H1 (cell line): Measurements from ENCODE around the gene CYP4V2. TPM values are rescaled to one million over a fixed set of nuclear protein-coding genes. Genes with fewer than 3 reads are reported as not detected.

ENCODE experiments used
- CTCF ChIA-PET: fragments of 300-600 bp; sonication (Branson Sonifier 250); formaldehyde crosslinking; loops from one replicate; lab custom pipeline; 2021; ENCODE audit not compliant: partially characterized antibody; lab: Charles Lee
- POLR2A ChIA-PET: fragments of 300-600 bp; sonication (Branson Sonifier 250); formaldehyde crosslinking; loops from one replicate; lab custom pipeline; 2021; ENCODE audit warnings: inconsistent platforms; ENCODE audit not compliant: partially characterized antibody; lab: Charles Lee
- DNase-seq, 2 experiments: peaks; one replicate each; pipeline versions ENCODE4 v3.0.0 to v3.0.0-alpha.2; 2010 to 2022; ENCODE audit warnings: low spot score in 2 of 2, low read depth in 1 of 2, mixed read lengths in 1 of 2
- FAIRE-seq: peaks from 2 replicates; lab custom pipeline; 2011; peaks lifted over from hg19 to GRCh38; lab: Jason Lieb, UNC
- H2AFZ ChIP-seq: 2 replicates; pipeline ENCODE4 v1.8.1; 2012; ENCODE audit warnings: low read length, inconsistent platforms
- H2AK5ac ChIP-seq: 2 replicates; pipeline ENCODE4 v1.6.1; 2013; ENCODE audit warnings: low read depth, low read length
- H2BK120ac ChIP-seq: replicated peaks from 2 replicates; pipeline ENCODE3; 2013; ENCODE audit warnings: low read depth, low read length, inconsistent platforms
- H2BK12ac ChIP-seq: 2 replicates; pipeline ENCODE4 v1.6.1; 2013; ENCODE audit warnings: low read depth, low read length
- H2BK15ac ChIP-seq: 2 replicates; pipeline ENCODE4 v1.6.1; 2013; ENCODE audit warnings: low read length
- H2BK20ac ChIP-seq: 2 replicates; pipeline ENCODE4 v1.6.1; 2013; ENCODE audit warnings: low read length
- H2BK5ac ChIP-seq: 2 replicates; pipeline ENCODE4 v1.6.1; 2013; ENCODE audit warnings: low read depth, low read length
- H3K14ac ChIP-seq: 2 replicates; pipeline ENCODE4 v1.6.1; 2013; ENCODE audit warnings: inconsistent platforms; ENCODE audit not compliant: insufficient read length
- H3K18ac ChIP-seq: 2 replicates; pipeline ENCODE4 v1.6.1; 2013; ENCODE audit warnings: low read length; ENCODE audit errors: extremely low read depth
- H3K23ac ChIP-seq: 2 replicates; pipeline ENCODE4 v1.6.1; 2013; ENCODE audit warnings: inconsistent platforms; ENCODE audit not compliant: insufficient read length
- H3K23me2 ChIP-seq: 2 replicates; pipeline ENCODE4 v1.6.1; 2013; ENCODE audit warnings: low read depth, low read length
- H3K27ac ChIP-seq: 2 replicates; pipeline ENCODE4 v1.6.1; 2011; ENCODE audit warnings: low read depth, low read length, inconsistent platforms
- H3K27me3 ChIP-seq, 4 experiments: replicated peaks in 1 of 4; 1 replicate in 1 of 4; 2 replicates in 3 of 4; pipeline versions ENCODE4 v1.6.1 to v1.8.1; 2011 to 2013; ENCODE audit warnings: low read length in 3 of 4, mild to moderate bottlenecking in 3 of 4, inconsistent platforms in 2 of 4, mixed read lengths in 2 of 4, moderate library complexity in 1 of 4; ENCODE audit not compliant: control insufficient read depth in 3 of 4, insufficient read depth in 3 of 4; ENCODE audit errors: extremely low read depth in 1 of 4
- H3K36me3 ChIP-seq, 4 experiments: 2 replicates each; pipeline versions ENCODE4 v1.6.1 to v1.8.1; 2011 to 2013; ENCODE audit warnings: mild to moderate bottlenecking in 4 of 4, low read length in 3 of 4, moderate library complexity in 2 of 4, control low read depth in 1 of 4, inconsistent platforms in 1 of 4; ENCODE audit not compliant: insufficient read depth in 4 of 4, control insufficient read depth in 2 of 4
- H3K4ac ChIP-seq: replicated peaks from 2 replicates; pipeline ENCODE3; 2013; ENCODE audit warnings: low read length, low read depth, mixed read lengths, inconsistent platforms; ENCODE audit not compliant: insufficient read length
- H3K4me1 ChIP-seq, 4 experiments: replicated peaks in 1 of 4; 1 replicate in 1 of 4; 2 replicates in 3 of 4; pipeline versions ENCODE4 v1.6.1 to v1.8.1; 2011 to 2013; ENCODE audit warnings: low read length in 3 of 4, inconsistent platforms in 2 of 4, mixed read lengths in 1 of 4; ENCODE audit not compliant: insufficient read depth in 4 of 4, control insufficient read depth in 3 of 4
- H3K4me2 ChIP-seq, 2 experiments: 2 replicates each; pipeline versions ENCODE4 v1.6.1 to v1.8.1; 2011 to 2013; ENCODE audit warnings: low read depth in 2 of 2, low read length in 2 of 2, control low read depth in 1 of 2, inconsistent platforms in 1 of 2, mild to moderate bottlenecking in 1 of 2; ENCODE audit not compliant: insufficient read depth in 1 of 2
- H3K4me3 ChIP-seq, 4 experiments: fragments of 200-600, 300-600 bp in 1 of 4; sonication (generic), shearing (Covaris generic), sonication (Bioruptor Twin) in 1 of 4; 2 replicates each; pipeline versions ENCODE4 v1.5.1 to v1.8.1; 2011 to 2016; ENCODE audit warnings: low read length in 4 of 4, low read depth in 3 of 4, control low read depth in 2 of 4, inconsistent platforms in 2 of 4, mild to moderate bottlenecking in 2 of 4, mixed read lengths in 1 of 4, moderate library complexity in 1 of 4; ENCODE audit not compliant: insufficient read depth in 2 of 4; ENCODE audit errors: extremely low read depth in 1 of 4
- H3K56ac ChIP-seq: replicated peaks from 2 replicates; pipeline ENCODE3; 2013; ENCODE audit warnings: low read depth, mild to moderate bottlenecking, mixed read lengths, low read length, inconsistent platforms; ENCODE audit not compliant: insufficient read length
- H3K79me1 ChIP-seq: 2 replicates; pipeline ENCODE4 v1.6.1; 2013; ENCODE audit warnings: low read depth, low read length, control low read depth
- H3K79me2 ChIP-seq, 2 experiments: 2 replicates each; pipeline versions ENCODE4 v1.6.1 to v1.8.1; 2012 to 2013; ENCODE audit warnings: low read length in 2 of 2, mild to moderate bottlenecking in 2 of 2, inconsistent platforms in 1 of 2; ENCODE audit not compliant: insufficient read depth in 2 of 2, control insufficient read depth in 1 of 2
- H3K9ac ChIP-seq, 4 experiments: replicated peaks in 1 of 4; 1 replicate in 1 of 4; 2 replicates in 3 of 4; pipeline versions ENCODE4 v1.6.1 to v1.8.1; 2011 to 2013; ENCODE audit warnings: low read depth in 3 of 4, low read length in 3 of 4, control low read depth in 2 of 4, mild to moderate bottlenecking in 2 of 4, moderate library complexity in 2 of 4, inconsistent platforms in 1 of 4; ENCODE audit errors: extremely low read depth in 1 of 4
- H3K9me3 ChIP-seq, 2 experiments: 2 replicates each; pipeline versions ENCODE4 v1.6.1 to v1.8.1; 2012 to 2013; ENCODE audit warnings: mild to moderate bottlenecking in 2 of 2, moderate library complexity in 2 of 2, control low read depth in 1 of 2, inconsistent platforms in 1 of 2, low read depth in 1 of 2, low read length in 1 of 2, mixed read lengths in 1 of 2; ENCODE audit not compliant: insufficient read depth in 2 of 2
- H4K20me1 ChIP-seq, 2 experiments: replicated peaks in 1 of 2; 2 replicates each; pipeline versions ENCODE3 to v1.8.1; 2011 to 2013; ENCODE audit warnings: inconsistent platforms in 2 of 2, low read length in 2 of 2, mild to moderate bottlenecking in 1 of 2; ENCODE audit not compliant: insufficient read depth in 2 of 2, control insufficient read depth in 1 of 2
- H4K5ac ChIP-seq: 2 replicates; pipeline ENCODE4 v1.6.1; 2013; ENCODE audit warnings: low read length, low read depth, mixed read lengths, inconsistent platforms; ENCODE audit not compliant: insufficient read length
- H4K8ac ChIP-seq: 2 replicates; pipeline ENCODE4 v1.8.0; 2013; ENCODE audit warnings: mild to moderate bottlenecking, moderate library complexity, low read length, inconsistent platforms; ENCODE audit not compliant: insufficient read depth; ENCODE audit errors: extremely low read depth
- H4K91ac ChIP-seq: replicated peaks from 2 replicates; pipeline ENCODE3; 2013; ENCODE audit warnings: low read length, mixed read lengths, inconsistent platforms; ENCODE audit not compliant: insufficient read length
- BCL11A ChIP-seq, 2 experiments: IDR thresholded peaks; one replicate each; pipeline ENCODE4 v1.6.1; 2011; ENCODE audit warnings: low read depth in 2 of 2, low read length in 2 of 2, mild to moderate bottlenecking in 2 of 2
- CEBPB ChIP-seq: IDR thresholded peaks from 2 replicates; pipeline ENCODE4 v1.6.1; 2012; ENCODE audit warnings: low read depth, low read length
- CHD1 ChIP-seq: IDR thresholded peaks from 2 replicates; pipeline ENCODE4 v1.6.1; 2012; ENCODE audit warnings: low read depth, low read length, improper control_type of control experiment
- KDM5A ChIP-seq: fragments of 200-600 bp; IDR thresholded peaks from 2 replicates; pipeline ENCODE4 v1.7.1; 2012; ENCODE audit warnings: mild to moderate bottlenecking, low read length, inconsistent platforms, mixed read lengths
- POU5F1 ChIP-seq: IDR thresholded peaks from 2 replicates; pipeline ENCODE4 v1.6.1; 2011; ENCODE audit warnings: low read depth, mild to moderate bottlenecking, low read length, moderate library complexity
- RAD21 ChIP-seq, 2 experiments: IDR thresholded peaks in 1 of 2; conservative IDR thresholded peaks in 1 of 2; 2 replicates each; pipeline ENCODE4 v1.6.1; 2011; ENCODE audit warnings: low read depth in 2 of 2, low read length in 2 of 2, improper control_type of control experiment in 1 of 2, inconsistent platforms in 1 of 2, mild to moderate bottlenecking in 1 of 2, moderate library complexity in 1 of 2
- RXRA ChIP-seq: IDR thresholded peaks from 2 replicates; pipeline ENCODE4 v1.6.1; 2011; ENCODE audit warnings: low read depth, mild to moderate bottlenecking, low read length, moderate library complexity; ENCODE audit not compliant: insufficient read depth
- SIRT6 ChIP-seq: IDR thresholded peaks from one replicate; pipeline ENCODE4 v1.7.1; 2012; ENCODE audit warnings: low read length, inconsistent platforms
- SP2 ChIP-seq: IDR thresholded peaks from 2 replicates; pipeline ENCODE4 v1.6.1; 2012; ENCODE audit warnings: mild to moderate bottlenecking, low read length, inconsistent platforms
- TAF7 ChIP-seq: optimal IDR thresholded peaks from 2 replicates; pipeline ENCODE3; 2011; ENCODE audit warnings: low read depth, mild to moderate bottlenecking, inconsistent platforms, low read length, moderate library complexity, borderline replicate concordance
- TBP ChIP-seq: IDR thresholded peaks from 2 replicates; pipeline ENCODE4 v1.6.1; 2011; ENCODE audit warnings: low read depth, low read length, improper control_type of control experiment
- WGBS, 2 experiments: shearing (Covaris generic) in 1 of 2; methylation state at CpG; one replicate each; pipeline versions ENCODE4 v1.1.6 to v1.1.7; 2013 to 2015; ENCODE audit warnings: low lambda C conversion rate in 2 of 2, mixed read lengths in 2 of 2, inconsistent platforms in 1 of 2, low coverage in 1 of 2, missing lambda C conversion rate in 1 of 2; ENCODE audit not compliant: insufficient replicate concordance in 2 of 2, insufficient coverage in 1 of 2, insufficient read length in 1 of 2; ENCODE audit errors: extremely low coverage in 1 of 2, missing lambda C conversion rate in 1 of 2; 5-methylcytosine and 5-hydroxymethylcytosine counted together
- polyA plus RNA-seq, 7 experiments: library from polyadenylated mRNA; depleted of rRNA in 3 of 7; stranded (reverse) in 5 of 7; unstranded in 2 of 7; fragments of >200 nt in 5 of 7; fragments of 200-250 nt in 2 of 7; gene quantifications; 1 replicate in 5 of 7; 2 replicates in 1 of 7; 4 replicates in 1 of 7; pipeline versions ENCODE4 v1.2.1 to v1.2.3, GENCODE V29; 2011 to 2013; ENCODE audit warnings: missing spikeins in 2 of 7, mixed read lengths in 2 of 7
- total RNA-seq: library from RNA; stranded (reverse); fragmentation: NEBNext Ultra II Directional; extraction: Animal tissue kit (Norgen Biotek cat#: 25700); gene quantifications from 2 replicates; pipeline ENCODE4 v1.2.1, GENCODE V29; 2021
- TF ChIP-seq, protein P1 (sequence below), 3 experiments: IDR thresholded peaks; 1 replicate in 2 of 3; 2 replicates in 1 of 3; pipeline versions ENCODE4 v1.5.1 to v1.6.1; 2011; ENCODE audit warnings: low read length in 3 of 3, mild to moderate bottlenecking in 3 of 3, inconsistent platforms in 2 of 3, low read depth in 1 of 3, moderate library complexity in 1 of 3; ENCODE audit not compliant: insufficient read depth in 1 of 3; ENCODE audit errors: control extremely low read depth in 1 of 3

Gene CYP4V2
- total and polyA plus RNA-seq, 2 of the 8 experiments (the other 6 are each of a cell fraction or from before 2014, with no cell fraction given) = 0.65 to 1.0 TPM

DNA sequence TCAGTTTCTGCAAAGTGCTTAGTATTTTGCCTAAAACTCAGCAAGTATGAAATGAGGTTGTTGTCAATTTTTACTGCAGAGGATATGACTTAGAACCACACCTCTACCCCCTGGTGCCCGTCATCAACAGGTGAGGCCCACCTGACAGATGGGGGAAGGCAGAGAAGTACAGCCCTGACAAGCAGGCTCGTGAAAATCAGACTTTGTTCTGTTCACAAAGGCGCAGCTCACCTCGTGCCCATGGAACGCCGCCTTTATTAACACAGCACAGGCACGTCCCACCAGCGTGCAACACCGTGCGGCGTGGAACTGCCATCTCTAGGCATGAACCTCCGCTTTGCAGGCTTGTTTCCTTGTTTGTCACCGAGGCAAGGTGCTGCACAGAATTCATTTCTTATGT, 13.3 kb downstream of the CYP4V2 start:
- CTCF ChIA-PET = interaction anchor here (1.7 kb wide), 1 partner anchor 13 kb away, joined by 7 read pairs; the partner anchor contains the start of gene CYP4V2

More for the DNA sequence above, 13.3 kb downstream of the CYP4V2 start:
- no peak overlapping the region for H4K91ac ChIP-seq
- no peaks in the 10 kb centered on the region for H3K79me1 ChIP-seq
- H3K9me3 ChIP-seq = peaks cover 4 to 10% of the 10 kb centered on the region in 2 experiments; a peak in 1 of 4 replicates
- H3K14ac ChIP-seq = no peak overlapping the region
- H2AFZ ChIP-seq = no peak overlapping the region
- no peak overlapping the region for H3K23ac ChIP-seq
- no peak overlapping the region for H3K56ac ChIP-seq
- no peak overlapping the region for H3K4ac ChIP-seq
- peaks cover 0 to 3% of the 10 kb centered on the region in 2 experiments; a peak in 1 of 4 replicates for H3K79me2 ChIP-seq
- H2BK12ac ChIP-seq = no peak overlapping the region
- FAIRE-seq (no peak), DNase-seq (no peak)
- no peaks in the 10 kb centered on the region for H3K23me2 ChIP-seq
- no peak overlapping the region for H3K9ac ChIP-seq
- H2BK120ac ChIP-seq = no peak overlapping the region
- H2BK5ac ChIP-seq = no peak overlapping the region
- no peak overlapping the region for H3K27ac ChIP-seq
- POLR2A ChIA-PET = no interaction called here
- no peaks in the 10 kb centered on the region for H3K36me3 ChIP-seq
- no peak overlapping the region for H2AK5ac ChIP-seq
- H3K27me3 ChIP-seq = no peaks in the 10 kb centered on the region
- peaks cover 0 to 2% (median 0%) of the 10 kb centered on the region in 4 experiments; a peak in 1 of 7 replicates for H3K4me1 ChIP-seq
- no peak overlapping the region for H3K4me2 ChIP-seq
- no peaks in the 10 kb centered on the region for H4K20me1 ChIP-seq
- TF ChIP-seq CHD1 (no peak), RXRA (no peak), BCL11A (IDR thresholded peaks at IDR 0.05; ENCODE audit: low read depth in 2 of 2, low read length in 2 of 2) (no peak), TBP (no peak), SP2 (no peak), SIRT6 (no peak), CEBPB (no peak), RAD21 (IDR thresholded peaks at IDR 0.05 in 1 of 2, conservative IDR thresholded peaks at IDR 0.05 in 1 of 2; ENCODE audit: low read depth in 2 of 2, low read length in 2 of 2) (no peak), POU5F1 (no peak), TAF7 (no peak), KDM5A (no peak)
- TF ChIP-seq, protein P1, sequence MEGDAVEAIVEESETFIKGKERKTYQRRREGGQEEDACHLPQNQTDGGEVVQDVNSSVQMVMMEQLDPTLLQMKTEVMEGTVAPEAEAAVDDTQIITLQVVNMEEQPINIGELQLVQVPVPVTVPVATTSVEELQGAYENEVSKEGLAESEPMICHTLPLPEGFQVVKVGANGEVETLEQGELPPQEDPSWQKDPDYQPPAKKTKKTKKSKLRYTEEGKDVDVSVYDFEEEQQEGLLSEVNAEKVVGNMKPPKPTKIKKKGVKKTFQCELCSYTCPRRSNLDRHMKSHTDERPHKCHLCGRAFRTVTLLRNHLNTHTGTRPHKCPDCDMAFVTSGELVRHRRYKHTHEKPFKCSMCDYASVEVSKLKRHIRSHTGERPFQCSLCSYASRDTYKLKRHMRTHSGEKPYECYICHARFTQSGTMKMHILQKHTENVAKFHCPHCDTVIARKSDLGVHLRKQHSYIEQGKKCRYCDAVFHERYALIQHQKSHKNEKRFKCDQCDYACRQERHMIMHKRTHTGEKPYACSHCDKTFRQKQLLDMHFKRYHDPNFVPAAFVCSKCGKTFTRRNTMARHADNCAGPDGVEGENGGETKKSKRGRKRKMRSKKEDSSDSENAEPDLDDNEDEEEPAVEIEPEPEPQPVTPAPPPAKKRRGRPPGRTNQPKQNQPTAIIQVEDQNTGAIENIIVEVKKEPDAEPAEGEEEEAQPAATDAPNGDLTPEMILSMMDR (IDR thresholded peaks at IDR 0.05; ENCODE audit: control extremely low read depth in 1 of 3, insufficient read depth in 1 of 3, low read depth in 1 of 3, low read length in 3 of 3) = no peak
- H2BK15ac ChIP-seq = no peak overlapping the region; the same call in 1 of the 2 replicates
- H2BK20ac ChIP-seq = 0 out of 2 replicates have a peak overlapping the region, but pooled peaks have one; percentile 19
- H4K5ac ChIP-seq = no peak overlapping the region
- H3K18ac ChIP-seq = no peak overlapping the region
- no peak overlapping the region for H3K4me3 ChIP-seq
- H4K8ac ChIP-seq = no peak overlapping the region
- 95% methylated on average over 13 of the region's 13 CpGs; no CpG with 5 or more reads in 1 of the 2 experiments for WGBS, 2 experiments
